Measurements from ENCODE around the gene HOOK1. TPM values are rescaled to one million over a fixed set of nuclear protein-coding genes. Genes with fewer than 3 reads are reported as not detected.

The HOOK1 gene
- total and polyA plus RNA-seq, 9 donors = 0.15 to 9.9 (median 1.5) TPM

- H3K27me3 ChIP-seq = no peaks in the 10 kb centered on the region
- TF ChIP-seq POLR2A (IDR thresholded peaks at IDR 0.05) (no peak), CTCF (IDR thresholded peaks at IDR 0.05) (no peak), EP300 (IDR thresholded peaks at IDR 0.05) (no peak)
- peaks cover 5% of the 10 kb centered on the region for H3K4me1 ChIP-seq (ENCODE audit: insufficient read depth)
- no peak overlapping the region for H3K4me3 ChIP-seq
- 10 to 24% (median 13%) methylated on average over 3 of the region's 3 CpGs for WGBS, 3 donors
- no peaks in the 10 kb centered on the region for H3K9me3 ChIP-seq
- intact Hi-C loops (cut with DNase I) = no loop called here
- DNase-seq = no peak
- H3K36me3 ChIP-seq = no peaks in the 10 kb centered on the region
- no peak overlapping the region for H3K27ac ChIP-seq
Observed at GRCh38 chr1:59815892-59816291, 1.1 kb downstream of the HOOK1 start.

- Histone ChIP-seq H3K36me3 (no peaks in the 10 kb centered on the region), H3K27ac (no peak overlapping the region), H3K4me3 (no peak overlapping the region), H3K9me3 (no peaks in the 10 kb centered on the region), H3K4me1 (ENCODE audit: insufficient read depth) (peaks cover 5% of the 10 kb centered on the region), H3K27me3 (no peaks in the 10 kb centered on the region)
- 41 to 49% (median 45%) methylated on average over 5 of the region's 5 CpGs for WGBS, 3 donors
- DNase-seq = no peak
- TF ChIP-seq CTCF (IDR thresholded peaks at IDR 0.05) = no peak
- TF ChIP-seq EP300 (IDR thresholded peaks at IDR 0.05) = no peak
- TF ChIP-seq POLR2A (IDR thresholded peaks at IDR 0.05) = no peak
- intact Hi-C loops (cut with DNase I) = no loop called here
Observed at GRCh38 chr1:59816318-59816878, 1.6 kb downstream of the HOOK1 start.

GRCh38 chr1:59819566-59820438, 5.1 kb downstream of the HOOK1 start:
- Histone ChIP-seq H3K27ac (no peak overlapping the region), H3K9me3 (no peaks in the 10 kb centered on the region), H3K36me3 (no peaks in the 10 kb centered on the region), H3K4me3 (no peak overlapping the region), H3K4me1 (ENCODE audit: insufficient read depth) (no peaks in the 10 kb centered on the region), H3K27me3 (no peaks in the 10 kb centered on the region)
- TF ChIP-seq EP300 (IDR thresholded peaks at IDR 0.05) = no peak
- no peak for TF ChIP-seq POLR2A (IDR thresholded peaks at IDR 0.05)
- TF ChIP-seq CTCF (IDR thresholded peaks at IDR 0.05) = no peak
- intact Hi-C loops (cut with DNase I) = no loop called here
- DNase-seq = no peak

GRCh38 chr1:59827055-59827643, 12.4 kb downstream of the HOOK1 start:
- Histone ChIP-seq H3K27me3 (no peaks in the 10 kb centered on the region), H3K9me3 (no peaks in the 10 kb centered on the region), H3K27ac (no peak overlapping the region), H3K4me3 (no peak overlapping the region), H3K4me1 (ENCODE audit: insufficient read depth) (no peaks in the 10 kb centered on the region), H3K36me3 (no peaks in the 10 kb centered on the region)
- intact Hi-C loops (cut with DNase I) = loop anchor here in 1 of 4 donors (2.0 kb wide), 1 partner anchor 28 kb away; no protein-coding TSS in a partner anchor
- 80 to 88% (median 81%) methylated on average over 4 of the region's 4 CpGs for WGBS, 3 donors
- no peak for TF ChIP-seq POLR2A (IDR thresholded peaks at IDR 0.05)
- no peak for TF ChIP-seq EP300 (IDR thresholded peaks at IDR 0.05)
- no peak for TF ChIP-seq CTCF (IDR thresholded peaks at IDR 0.05)
- DNase-seq = no peak
